Measurements from ENCODE around the gene ETS1.

Gene ETS1

DNA sequence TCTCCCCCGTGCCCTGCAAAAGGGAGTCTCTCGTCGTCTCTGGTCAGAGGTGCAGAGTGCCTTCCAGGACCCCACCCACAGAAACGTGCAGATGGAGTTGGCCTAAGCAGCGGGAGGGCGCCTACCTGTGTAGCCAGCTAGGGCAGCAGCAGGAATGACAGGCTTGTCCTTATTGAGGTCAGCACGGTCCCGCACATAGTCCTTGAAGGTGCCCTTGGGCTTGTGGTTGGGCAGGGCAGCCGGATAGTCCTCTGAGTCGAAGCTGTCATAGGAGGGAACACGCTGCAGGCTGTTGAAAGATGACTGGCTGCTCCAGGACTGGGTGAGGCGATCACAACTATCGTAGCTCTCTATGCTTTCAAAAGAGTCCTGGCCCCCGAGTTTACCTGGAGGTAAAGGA, 107.3 kb downstream of the ETS1 start:
- H3K4me3 ChIP-seq (ENCODE audit: low read depth in 1 of 2, low read length in 2 of 2): no peak overlapping the region
- peaks cover 20% of the 10 kb centered on the region for H3K4me1 ChIP-seq (ENCODE audit: insufficient read depth, low read length)
- H3K9ac ChIP-seq (ENCODE audit: low read length): no peak overlapping the region
- no peaks in the 10 kb centered on the region for H3K27me3 ChIP-seq (ENCODE audit: control insufficient read depth in 1 of 2, insufficient read depth in 2 of 2, low read length in 2 of 2)
- peaks cover 43% of the 10 kb centered on the region for H3K36me3 ChIP-seq (ENCODE audit: insufficient read depth, low read length)
- no peaks in the 10 kb centered on the region for H3K9me3 ChIP-seq (ENCODE audit: low read length)
- no peak overlapping the region for H3K27ac ChIP-seq (ENCODE audit: low read depth, low read length)

DNA sequence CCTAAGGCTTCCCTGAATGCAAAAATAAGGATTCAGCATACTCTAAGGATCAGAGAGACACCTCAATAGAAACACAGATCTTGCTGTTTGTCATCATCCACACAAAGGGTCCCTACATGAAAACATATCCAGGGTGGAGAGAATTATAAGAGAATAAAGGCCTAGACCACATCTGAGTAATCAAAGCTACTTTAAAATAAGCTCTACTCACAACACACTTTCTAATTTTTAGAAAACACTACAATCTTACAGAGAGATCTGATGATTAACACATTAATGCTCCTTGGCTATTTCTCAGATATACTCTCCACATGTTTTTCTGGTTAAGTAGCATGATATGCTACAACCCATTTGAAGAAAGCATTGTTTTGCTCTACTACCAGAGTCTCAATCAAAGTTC, 108.2 kb downstream of the ETS1 start:
- Histone ChIP-seq H3K9ac (ENCODE audit: low read length) (no peak overlapping the region), H3K36me3 (ENCODE audit: insufficient read depth, low read length) (peaks cover 34% of the 10 kb centered on the region), H3K9me3 (ENCODE audit: low read length) (no peaks in the 10 kb centered on the region), H3K4me3 (ENCODE audit: low read depth in 1 of 2, low read length in 2 of 2) (no peak overlapping the region), H3K4me1 (ENCODE audit: insufficient read depth, low read length) (peaks cover 28% of the 10 kb centered on the region), H3K27ac (ENCODE audit: low read depth, low read length) (no peak overlapping the region), H3K27me3 (ENCODE audit: control insufficient read depth in 1 of 2, insufficient read depth in 2 of 2, low read length in 2 of 2) (no peaks in the 10 kb centered on the region)

DNA sequence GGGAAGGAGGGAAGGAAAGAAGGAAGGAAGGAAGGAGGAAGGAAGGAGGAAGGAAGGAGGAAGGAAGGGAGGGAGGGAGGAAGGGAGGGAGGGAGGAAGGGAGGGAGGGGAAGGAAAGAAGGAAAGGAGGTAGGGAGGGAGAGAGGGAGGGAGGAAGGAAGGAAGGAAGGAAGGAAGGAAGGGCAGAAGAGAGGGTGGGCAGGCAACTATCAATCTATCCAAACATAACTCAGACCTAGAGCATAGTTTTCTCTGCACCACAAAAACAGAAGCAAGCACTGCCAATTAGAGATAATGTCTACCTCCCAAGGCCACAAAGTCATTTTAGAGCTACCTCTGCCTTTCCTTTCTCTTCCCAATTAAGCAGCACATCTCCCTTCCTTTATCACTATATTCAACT, 109.1 kb downstream of the ETS1 start:
- Histone ChIP-seq H3K4me1 (ENCODE audit: insufficient read depth, low read length) (peaks cover 31% of the 10 kb centered on the region), H3K9me3 (ENCODE audit: low read length) (no peaks in the 10 kb centered on the region), H3K9ac (ENCODE audit: low read length) (no peak overlapping the region), H3K27me3 (ENCODE audit: control insufficient read depth in 1 of 2, insufficient read depth in 2 of 2, low read length in 2 of 2) (no peaks in the 10 kb centered on the region), H3K36me3 (ENCODE audit: insufficient read depth, low read length) (peaks cover 37% of the 10 kb centered on the region), H3K27ac (ENCODE audit: low read depth, low read length) (no peak overlapping the region), H3K4me3 (ENCODE audit: low read depth in 1 of 2, low read length in 2 of 2) (no peak overlapping the region)

DNA sequence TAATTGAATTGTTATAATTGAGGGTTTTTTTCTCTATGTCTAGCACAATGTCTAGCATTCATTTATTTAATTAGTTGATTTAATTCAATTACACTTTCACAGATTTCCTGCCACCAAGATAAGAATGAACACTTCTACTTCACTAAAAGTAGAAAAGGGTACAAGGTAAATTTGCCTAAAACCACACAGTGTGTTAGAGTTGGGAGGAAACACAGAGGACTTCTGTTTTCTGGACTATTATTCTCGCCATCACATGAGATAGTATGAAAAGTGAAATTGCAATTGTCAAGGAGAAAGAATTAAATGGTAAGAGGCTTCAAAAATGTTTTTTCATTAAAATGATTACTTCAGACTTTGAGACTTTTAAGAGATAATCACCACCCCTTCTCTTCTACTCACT, 109.5 kb downstream of the ETS1 start:
- Histone ChIP-seq H3K36me3 (ENCODE audit: insufficient read depth, low read length) (peaks cover 40% of the 10 kb centered on the region), H3K27me3 (ENCODE audit: control insufficient read depth in 1 of 2, insufficient read depth in 2 of 2, low read length in 2 of 2) (no peaks in the 10 kb centered on the region), H3K9me3 (ENCODE audit: low read length) (no peaks in the 10 kb centered on the region), H3K9ac (ENCODE audit: low read length) (no peak overlapping the region), H3K4me1 (ENCODE audit: insufficient read depth, low read length) (peaks cover 31% of the 10 kb centered on the region), H3K4me3 (ENCODE audit: low read depth in 1 of 2, low read length in 2 of 2) (no peak overlapping the region), H3K27ac (ENCODE audit: low read depth, low read length) (no peak overlapping the region)

DNA sequence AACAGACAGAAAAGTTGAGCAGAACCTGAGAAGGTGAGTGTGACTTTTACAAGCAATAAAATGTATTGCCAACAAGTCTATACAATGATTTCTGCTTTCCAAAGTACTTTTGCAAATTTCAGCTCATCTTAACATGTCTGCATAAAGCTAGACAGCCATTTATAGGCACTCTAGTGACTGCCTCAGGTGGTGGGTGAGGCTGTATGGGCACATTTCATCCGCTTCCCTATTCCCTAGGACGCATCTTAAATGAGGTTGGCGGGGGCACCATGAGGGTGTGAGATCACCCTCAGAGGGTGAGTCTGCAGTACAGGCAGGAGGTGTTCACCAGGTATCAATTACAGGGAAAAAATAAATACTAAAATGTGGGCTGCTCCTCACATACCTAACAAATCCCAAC, 110.1 kb downstream of the ETS1 start:
- Histone ChIP-seq H3K27me3 (ENCODE audit: control insufficient read depth in 1 of 2, insufficient read depth in 2 of 2, low read length in 2 of 2) (no peaks in the 10 kb centered on the region), H3K9ac (ENCODE audit: low read length) (no peak overlapping the region), H3K4me1 (ENCODE audit: insufficient read depth, low read length) (peaks cover 33% of the 10 kb centered on the region)

DNA sequence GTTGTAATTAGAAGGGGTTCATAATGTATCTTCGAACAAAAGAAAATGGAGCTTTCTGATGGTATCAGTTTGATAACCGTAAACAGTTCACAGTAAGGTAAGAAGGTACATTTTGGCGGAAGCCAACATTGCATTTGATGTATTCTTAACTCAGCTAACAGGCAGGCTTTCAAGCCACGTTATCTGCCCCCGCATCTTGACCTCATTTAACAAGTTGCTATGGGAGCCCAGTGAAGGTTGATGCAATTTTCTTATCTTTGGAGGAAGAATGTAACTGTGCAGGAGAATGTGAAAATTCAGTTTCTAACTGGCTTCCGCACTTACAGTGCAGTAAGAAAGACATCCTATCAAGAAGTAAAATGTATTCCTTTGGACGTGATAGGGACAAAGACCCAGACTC, 110.6 kb downstream of the ETS1 start:
- Histone ChIP-seq H3K4me1 (ENCODE audit: insufficient read depth, low read length) (peaks cover 38% of the 10 kb centered on the region), H3K27ac (ENCODE audit: low read depth, low read length) (no peak overlapping the region)

More for the DNA sequence above, 110.1 kb downstream of the ETS1 start:
- H3K4me3 ChIP-seq (ENCODE audit: low read depth in 1 of 2, low read length in 2 of 2): no peak overlapping the region
- no peaks in the 10 kb centered on the region for H3K9me3 ChIP-seq (ENCODE audit: low read length)
- no peak overlapping the region for H3K27ac ChIP-seq (ENCODE audit: low read depth, low read length)
- H3K36me3 ChIP-seq (ENCODE audit: insufficient read depth, low read length): peaks cover 44% of the 10 kb centered on the region

DNA sequence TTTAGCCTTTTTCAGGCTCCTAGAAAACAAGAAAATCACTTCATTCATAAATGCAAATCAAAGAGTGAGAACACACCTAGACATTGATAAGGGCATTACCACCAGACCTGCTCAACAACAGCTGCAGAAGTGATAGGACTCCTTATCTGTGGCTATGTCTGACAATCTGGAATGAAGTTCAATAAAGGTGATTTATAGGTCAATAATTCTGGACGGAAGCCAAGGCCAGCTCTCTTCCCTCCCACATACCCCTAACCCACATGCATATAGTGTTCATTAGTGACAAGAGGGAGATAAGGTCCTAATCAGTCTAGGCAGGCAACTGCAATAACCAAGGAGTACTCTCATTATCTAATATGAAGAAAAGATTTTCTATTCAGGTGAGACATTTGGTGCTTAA, 111.3 kb downstream of the ETS1 start:
- H3K9ac ChIP-seq (ENCODE audit: low read length): no peak overlapping the region
- no peak overlapping the region for H3K4me3 ChIP-seq (ENCODE audit: low read depth in 1 of 2, low read length in 2 of 2)
- H3K27me3 ChIP-seq (ENCODE audit: control insufficient read depth in 1 of 2, insufficient read depth in 2 of 2, low read length in 2 of 2): no peaks in the 10 kb centered on the region
- peaks cover 40% of the 10 kb centered on the region for H3K4me1 ChIP-seq (ENCODE audit: insufficient read depth, low read length)
- no peak overlapping the region for H3K27ac ChIP-seq (ENCODE audit: low read depth, low read length)
- no peaks in the 10 kb centered on the region for H3K9me3 ChIP-seq (ENCODE audit: low read length)
- H3K36me3 ChIP-seq (ENCODE audit: insufficient read depth, low read length): peaks cover 51% of the 10 kb centered on the region

More for the DNA sequence above, 110.6 kb downstream of the ETS1 start:
- H3K4me3 ChIP-seq (ENCODE audit: low read depth in 1 of 2, low read length in 2 of 2): no peak overlapping the region
- H3K9ac ChIP-seq (ENCODE audit: low read length): no peak overlapping the region
- H3K9me3 ChIP-seq (ENCODE audit: low read length): no peaks in the 10 kb centered on the region
- H3K27me3 ChIP-seq (ENCODE audit: control insufficient read depth in 1 of 2, insufficient read depth in 2 of 2, low read length in 2 of 2): no peaks in the 10 kb centered on the region
- peaks cover 50% of the 10 kb centered on the region for H3K36me3 ChIP-seq (ENCODE audit: insufficient read depth, low read length)

DNA sequence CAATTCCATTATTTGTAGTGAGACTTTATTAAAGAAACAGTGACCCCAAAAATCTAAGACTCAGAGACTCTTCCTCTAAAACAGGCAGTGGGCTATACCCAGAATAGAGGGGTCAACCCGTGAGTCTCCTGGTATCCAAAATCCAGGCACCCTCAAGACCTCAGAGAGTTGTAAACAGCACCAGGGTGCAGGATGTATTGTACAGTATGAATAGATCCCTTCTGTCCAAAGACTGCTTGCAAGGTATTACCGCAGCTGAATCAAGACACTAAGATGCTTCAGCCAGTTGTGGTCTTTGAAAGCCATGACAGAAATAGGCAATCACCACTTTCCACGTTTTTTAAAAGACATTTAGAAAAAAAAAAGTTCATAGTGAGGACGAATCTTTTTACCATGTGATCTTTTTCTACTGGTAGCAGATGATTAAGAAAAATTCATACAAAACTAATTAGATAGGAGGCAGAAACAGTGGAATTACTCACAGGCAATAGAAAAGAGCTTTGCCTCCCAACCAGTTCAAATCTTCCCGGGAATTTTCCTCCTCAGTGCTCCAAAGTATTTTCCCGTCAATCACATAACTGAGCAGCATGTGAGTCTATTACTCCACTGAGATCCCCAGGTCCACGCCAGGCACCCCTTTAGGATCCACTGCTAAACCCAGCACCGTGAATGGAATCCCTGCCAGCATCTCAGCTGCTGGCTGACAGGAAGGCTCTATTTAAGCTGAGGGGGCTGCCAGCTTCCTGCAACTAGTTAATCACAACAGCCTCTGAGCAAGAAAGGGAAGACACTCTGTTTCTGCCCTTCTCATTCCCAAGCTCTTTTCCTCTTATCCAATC, 113.1 kb downstream of the ETS1 start:
- Histone ChIP-seq H3K27me3 (ENCODE audit: control insufficient read depth in 1 of 2, insufficient read depth in 2 of 2, low read length in 2 of 2) (no peaks in the 10 kb centered on the region), H3K4me1 (ENCODE audit: insufficient read depth, low read length) (peaks cover 24% of the 10 kb centered on the region), H3K4me3 (ENCODE audit: low read depth in 1 of 2, low read length in 2 of 2) (no peak overlapping the region), H3K9ac (ENCODE audit: low read length) (no peak overlapping the region), H3K27ac (ENCODE audit: low read depth, low read length) (no peak overlapping the region), H3K9me3 (ENCODE audit: low read length) (no peaks in the 10 kb centered on the region), H3K36me3 (ENCODE audit: insufficient read depth, low read length) (peaks cover 37% of the 10 kb centered on the region)

DNA sequence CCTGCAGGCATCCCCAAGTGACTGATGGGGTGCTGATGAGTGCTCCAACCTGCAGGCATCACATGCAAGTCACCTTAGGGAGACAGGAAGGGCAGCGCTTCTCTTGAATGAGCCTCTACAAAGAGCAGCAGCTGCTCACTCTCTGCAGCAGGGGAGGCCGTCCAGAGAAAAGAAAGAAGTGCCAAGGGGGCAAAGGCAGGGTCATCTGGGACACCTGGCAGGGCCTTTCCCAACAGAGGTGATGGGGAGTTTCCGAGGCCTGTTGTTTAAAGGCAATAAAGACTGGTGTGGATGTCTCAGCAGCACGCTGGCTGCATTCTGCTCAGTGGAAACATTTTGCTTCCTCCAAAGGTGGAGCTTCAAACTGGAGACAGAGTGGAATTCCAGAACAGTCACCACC, 113.7 kb downstream of the ETS1 start:
- H3K27ac ChIP-seq (ENCODE audit: low read depth, low read length): no peak overlapping the region

DNA sequence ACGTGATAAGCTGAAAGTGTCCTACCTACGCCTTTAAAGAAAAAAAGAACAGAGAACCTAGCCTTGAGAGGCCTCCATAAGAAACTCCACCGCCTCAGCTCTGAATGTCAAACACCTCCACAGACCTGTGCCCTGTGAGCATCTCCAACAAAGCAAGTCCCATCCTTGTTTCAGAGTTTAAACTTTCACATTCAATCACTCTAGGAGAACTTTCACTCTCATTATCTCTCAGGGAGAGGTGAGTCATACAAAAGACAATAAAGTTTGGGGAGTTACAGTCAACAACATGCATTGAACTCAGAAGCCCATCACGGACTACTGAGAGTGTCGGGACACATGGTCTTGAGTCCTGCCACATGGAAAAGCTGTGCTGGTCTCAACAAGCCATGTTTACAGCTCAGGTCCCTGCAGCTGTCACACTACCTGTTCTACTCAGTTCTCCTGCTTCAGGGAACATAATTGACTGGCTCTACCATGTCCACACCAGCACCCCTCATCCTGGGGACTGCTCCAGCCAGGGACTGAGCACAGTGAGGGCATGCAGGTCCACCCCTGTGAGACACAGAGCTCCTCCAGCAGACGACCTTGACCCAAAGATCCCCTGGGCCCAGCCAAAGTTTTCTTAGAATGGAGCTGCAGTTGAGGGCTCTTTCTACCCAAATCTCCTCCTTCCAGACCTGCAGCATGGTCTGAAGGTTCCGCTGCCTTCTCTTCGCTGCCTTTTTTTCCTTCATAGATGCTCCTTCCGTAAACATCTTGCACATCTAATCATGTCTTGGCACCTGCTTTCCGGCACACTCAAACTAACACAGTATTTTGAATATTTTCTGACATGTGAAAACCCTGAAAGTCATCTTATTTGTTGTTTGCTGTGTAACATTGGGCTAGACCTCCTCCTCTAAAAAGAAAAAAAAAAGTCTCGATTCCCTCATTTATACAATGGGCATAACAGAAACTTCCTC, 114.9 kb downstream of the ETS1 start:
- Histone ChIP-seq H3K4me3 (ENCODE audit: low read depth in 1 of 2, low read length in 2 of 2) (no peak overlapping the region), H3K36me3 (ENCODE audit: insufficient read depth, low read length) (peaks cover 32% of the 10 kb centered on the region), H3K9me3 (ENCODE audit: low read length) (no peaks in the 10 kb centered on the region), H3K27me3 (ENCODE audit: control insufficient read depth in 1 of 2, insufficient read depth in 2 of 2, low read length in 2 of 2) (no peaks in the 10 kb centered on the region), H3K4me1 (ENCODE audit: insufficient read depth, low read length) (peaks cover 32% of the 10 kb centered on the region), H3K9ac (ENCODE audit: low read length) (no peak overlapping the region), H3K27ac (ENCODE audit: low read depth, low read length) (no peak overlapping the region)

More for the DNA sequence above, 113.7 kb downstream of the ETS1 start:
- peaks cover 32% of the 10 kb centered on the region for H3K36me3 ChIP-seq (ENCODE audit: insufficient read depth, low read length)
- no peaks in the 10 kb centered on the region for H3K27me3 ChIP-seq (ENCODE audit: control insufficient read depth in 1 of 2, insufficient read depth in 2 of 2, low read length in 2 of 2)
- H3K4me1 ChIP-seq (ENCODE audit: insufficient read depth, low read length): peaks cover 22% of the 10 kb centered on the region
- H3K9ac ChIP-seq (ENCODE audit: low read length): no peak overlapping the region
- H3K4me3 ChIP-seq (ENCODE audit: low read depth in 1 of 2, low read length in 2 of 2): no peak overlapping the region
- no peaks in the 10 kb centered on the region for H3K9me3 ChIP-seq (ENCODE audit: low read length)

DNA sequence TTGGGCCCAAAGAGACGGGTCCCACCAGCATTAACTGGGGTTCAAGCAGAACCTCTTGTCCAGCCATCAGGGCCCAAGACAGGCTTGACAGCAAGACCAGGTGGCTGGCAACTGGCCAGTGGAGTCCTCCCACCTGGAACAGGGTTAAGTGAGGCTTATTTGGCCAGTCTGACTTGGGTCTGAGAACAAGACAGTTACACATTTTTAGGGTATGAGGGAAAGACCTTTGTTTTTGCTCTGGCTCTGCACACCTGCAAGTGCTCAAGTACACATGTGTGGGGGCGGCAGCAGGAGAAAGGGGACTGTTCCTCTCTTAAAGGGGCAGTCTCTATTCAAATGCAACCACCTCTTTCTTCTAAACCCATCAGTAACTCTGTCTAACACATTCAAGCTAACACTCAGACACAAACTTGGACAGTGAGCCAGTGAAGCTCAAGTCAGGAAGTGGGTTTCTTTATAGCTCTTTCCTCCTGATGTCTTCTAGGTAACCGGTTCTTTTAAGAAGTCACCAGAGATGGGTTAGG, 116.2 kb downstream of the ETS1 start:
- Histone ChIP-seq H3K9ac (ENCODE audit: low read length) (no peak overlapping the region), H3K4me1 (ENCODE audit: insufficient read depth, low read length) (peaks cover 41% of the 10 kb centered on the region), H3K27ac (ENCODE audit: low read depth, low read length) (no peak overlapping the region), H3K4me3 (ENCODE audit: low read depth in 1 of 2, low read length in 2 of 2) (no peak overlapping the region), H3K27me3 (ENCODE audit: control insufficient read depth in 1 of 2, insufficient read depth in 2 of 2, low read length in 2 of 2) (no peaks in the 10 kb centered on the region), H3K9me3 (ENCODE audit: low read length) (no peaks in the 10 kb centered on the region), H3K36me3 (ENCODE audit: insufficient read depth, low read length) (peaks cover 25% of the 10 kb centered on the region)
